ENCODE results near the gene ANKRD9.

ANKRD9 gene

DNA sequence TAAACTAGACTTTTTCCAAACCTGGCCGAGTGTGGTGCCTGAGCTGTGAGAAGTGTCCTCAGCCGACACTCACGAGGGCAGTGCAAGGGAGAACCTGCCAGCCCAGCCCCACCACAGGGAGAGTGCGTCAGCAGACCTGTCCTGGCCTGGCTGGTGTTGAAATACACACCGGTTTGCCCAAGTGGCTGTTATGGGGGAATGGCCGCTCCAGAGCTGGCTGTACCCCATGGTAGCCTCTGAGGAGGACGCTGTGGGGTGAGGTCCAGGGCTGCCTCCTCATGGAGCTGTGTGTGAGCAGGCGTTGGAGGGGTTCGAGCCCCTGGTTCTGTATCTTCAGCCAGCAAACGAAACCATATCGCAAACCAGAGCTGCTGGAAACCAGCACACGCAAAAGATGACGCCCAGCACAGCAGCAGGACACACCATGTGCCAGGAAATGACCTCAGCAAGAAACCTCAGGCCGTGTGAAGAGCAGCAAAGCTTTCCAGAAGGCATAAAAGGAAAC is 9.4 kb downstream of the ANKRD9 start:
- Histone ChIP-seq H2AFZ (ENCODE audit: low read depth) (no peak overlapping the region), H3K4me2 (no peak overlapping the region), H4K20me1 (ENCODE audit: insufficient read depth) (no peaks in the 10 kb centered on the region), H3K4me1 (ENCODE audit: low read depth, poor library complexity, severe bottlenecking) (no peaks in the 10 kb centered on the region), H3K27me3 (ENCODE audit: insufficient read depth, low read depth) (no peaks in the 10 kb centered on the region), H3K79me2 (ENCODE audit: insufficient read depth, low read depth) (no peaks in the 10 kb centered on the region), H3K9ac (no peak overlapping the region), H3K27ac (no peak overlapping the region), H3K36me3 (ENCODE audit: insufficient read depth) (no peaks in the 10 kb centered on the region), H3K4me3 (IDR thresholded peaks at IDR 0.05; ENCODE audit: insufficient read depth, low read depth, low read length) (no peak overlapping the region)
- TF ChIP-seq, protein P1, sequence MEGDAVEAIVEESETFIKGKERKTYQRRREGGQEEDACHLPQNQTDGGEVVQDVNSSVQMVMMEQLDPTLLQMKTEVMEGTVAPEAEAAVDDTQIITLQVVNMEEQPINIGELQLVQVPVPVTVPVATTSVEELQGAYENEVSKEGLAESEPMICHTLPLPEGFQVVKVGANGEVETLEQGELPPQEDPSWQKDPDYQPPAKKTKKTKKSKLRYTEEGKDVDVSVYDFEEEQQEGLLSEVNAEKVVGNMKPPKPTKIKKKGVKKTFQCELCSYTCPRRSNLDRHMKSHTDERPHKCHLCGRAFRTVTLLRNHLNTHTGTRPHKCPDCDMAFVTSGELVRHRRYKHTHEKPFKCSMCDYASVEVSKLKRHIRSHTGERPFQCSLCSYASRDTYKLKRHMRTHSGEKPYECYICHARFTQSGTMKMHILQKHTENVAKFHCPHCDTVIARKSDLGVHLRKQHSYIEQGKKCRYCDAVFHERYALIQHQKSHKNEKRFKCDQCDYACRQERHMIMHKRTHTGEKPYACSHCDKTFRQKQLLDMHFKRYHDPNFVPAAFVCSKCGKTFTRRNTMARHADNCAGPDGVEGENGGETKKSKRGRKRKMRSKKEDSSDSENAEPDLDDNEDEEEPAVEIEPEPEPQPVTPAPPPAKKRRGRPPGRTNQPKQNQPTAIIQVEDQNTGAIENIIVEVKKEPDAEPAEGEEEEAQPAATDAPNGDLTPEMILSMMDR (conservative IDR thresholded peaks at IDR 0.05; ENCODE audit: low read depth, low read length) = no peak

DNA sequence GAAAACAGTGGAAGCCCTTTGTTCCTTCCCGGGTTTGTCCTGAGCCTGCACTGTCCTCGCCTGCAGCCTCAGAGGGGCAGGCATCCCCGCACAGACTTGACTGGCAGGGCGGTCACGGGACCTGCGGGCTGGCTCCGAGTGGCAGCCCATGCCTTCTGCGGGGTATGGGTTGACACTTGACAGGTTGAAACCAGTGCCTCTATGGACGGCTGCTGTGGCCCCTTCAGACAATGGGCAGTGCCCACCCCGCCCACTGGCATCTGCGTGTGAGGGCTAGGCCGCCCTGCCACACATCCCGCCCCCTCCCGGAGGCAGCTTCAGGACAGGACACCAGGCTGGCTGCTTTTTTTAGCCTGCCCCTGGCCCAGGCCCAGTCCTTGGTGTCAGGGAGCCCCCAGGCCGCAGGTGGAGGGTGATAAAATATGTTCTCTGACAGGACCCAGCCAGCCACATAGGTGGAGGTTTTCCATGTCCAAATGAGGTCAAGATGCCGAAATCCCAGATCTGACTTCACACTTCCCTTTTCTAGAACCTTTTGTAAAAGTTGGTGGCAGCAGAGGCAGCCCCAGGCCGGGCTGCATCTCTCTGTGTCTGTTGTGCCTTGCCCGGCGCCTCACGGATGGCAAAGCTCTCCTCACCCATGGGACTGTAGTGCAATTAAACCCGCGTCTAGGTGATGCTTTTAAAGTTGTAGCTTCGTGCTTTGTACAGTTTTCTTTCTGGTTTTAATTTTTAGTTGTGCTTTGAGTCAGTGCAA is 10.0 kb downstream of the ANKRD9 start:
- TF ChIP-seq, protein P1 (conservative IDR thresholded peaks at IDR 0.05; ENCODE audit: low read depth, low read length) = no peak
- Histone ChIP-seq H3K79me2 (ENCODE audit: insufficient read depth, low read depth) (no peaks in the 10 kb centered on the region), H3K27me3 (ENCODE audit: insufficient read depth, low read depth) (no peaks in the 10 kb centered on the region), H3K4me3 (IDR thresholded peaks at IDR 0.05; ENCODE audit: insufficient read depth, low read depth, low read length) (no peak overlapping the region), H3K36me3 (ENCODE audit: insufficient read depth) (no peaks in the 10 kb centered on the region), H3K9ac (no peak overlapping the region), H3K4me2 (no peak overlapping the region), H2AFZ (ENCODE audit: low read depth) (no peak overlapping the region), H3K4me1 (ENCODE audit: low read depth, poor library complexity, severe bottlenecking) (no peaks in the 10 kb centered on the region), H4K20me1 (ENCODE audit: insufficient read depth) (no peaks in the 10 kb centered on the region), H3K27ac (no peak overlapping the region)

DNA sequence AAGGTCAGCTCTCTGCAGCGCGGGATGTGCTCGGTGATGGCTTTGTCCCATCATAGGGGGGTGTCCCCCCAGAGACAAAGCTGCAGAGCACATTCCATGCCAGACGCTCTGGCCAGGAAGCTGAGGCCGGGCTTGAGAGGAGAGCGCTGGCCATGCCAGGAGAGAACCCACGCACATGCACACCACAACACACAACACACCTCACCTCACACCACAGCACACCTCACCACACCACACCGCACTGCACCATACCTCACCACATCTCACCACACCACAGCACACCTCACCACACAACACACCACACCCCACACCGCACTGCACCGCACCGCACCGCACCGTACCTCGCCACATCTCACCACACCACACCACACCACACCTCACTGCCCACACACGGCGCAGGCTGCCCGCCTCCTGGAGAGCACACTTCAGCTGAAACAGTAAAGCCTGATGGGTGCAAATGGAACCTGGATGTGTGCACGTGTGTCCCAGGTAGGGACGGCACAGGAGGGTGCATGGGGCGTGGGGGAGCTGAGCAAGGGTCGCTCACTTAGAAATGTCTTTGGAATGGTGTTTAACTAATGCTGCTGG is 10.8 kb downstream of the ANKRD9 start:
- H3K36me3 ChIP-seq (ENCODE audit: insufficient read depth) = no peaks in the 10 kb centered on the region
- TF ChIP-seq, protein P1 (conservative IDR thresholded peaks at IDR 0.05; ENCODE audit: low read depth, low read length) = no peak
- H4K20me1 ChIP-seq (ENCODE audit: insufficient read depth) = no peaks in the 10 kb centered on the region
- no peak overlapping the region for H3K9ac ChIP-seq
- H3K4me1 ChIP-seq (ENCODE audit: low read depth, poor library complexity, severe bottlenecking) = no peaks in the 10 kb centered on the region
- H3K27me3 ChIP-seq (ENCODE audit: insufficient read depth, low read depth) = no peaks in the 10 kb centered on the region
- H3K79me2 ChIP-seq (ENCODE audit: insufficient read depth, low read depth) = no peaks in the 10 kb centered on the region
- no peak overlapping the region for H3K4me2 ChIP-seq
- H2AFZ ChIP-seq (ENCODE audit: low read depth) = no peak overlapping the region
- no peak overlapping the region for H3K4me3 ChIP-seq (IDR thresholded peaks at IDR 0.05; ENCODE audit: insufficient read depth, low read depth, low read length)
- H3K27ac ChIP-seq = no peak overlapping the region

DNA sequence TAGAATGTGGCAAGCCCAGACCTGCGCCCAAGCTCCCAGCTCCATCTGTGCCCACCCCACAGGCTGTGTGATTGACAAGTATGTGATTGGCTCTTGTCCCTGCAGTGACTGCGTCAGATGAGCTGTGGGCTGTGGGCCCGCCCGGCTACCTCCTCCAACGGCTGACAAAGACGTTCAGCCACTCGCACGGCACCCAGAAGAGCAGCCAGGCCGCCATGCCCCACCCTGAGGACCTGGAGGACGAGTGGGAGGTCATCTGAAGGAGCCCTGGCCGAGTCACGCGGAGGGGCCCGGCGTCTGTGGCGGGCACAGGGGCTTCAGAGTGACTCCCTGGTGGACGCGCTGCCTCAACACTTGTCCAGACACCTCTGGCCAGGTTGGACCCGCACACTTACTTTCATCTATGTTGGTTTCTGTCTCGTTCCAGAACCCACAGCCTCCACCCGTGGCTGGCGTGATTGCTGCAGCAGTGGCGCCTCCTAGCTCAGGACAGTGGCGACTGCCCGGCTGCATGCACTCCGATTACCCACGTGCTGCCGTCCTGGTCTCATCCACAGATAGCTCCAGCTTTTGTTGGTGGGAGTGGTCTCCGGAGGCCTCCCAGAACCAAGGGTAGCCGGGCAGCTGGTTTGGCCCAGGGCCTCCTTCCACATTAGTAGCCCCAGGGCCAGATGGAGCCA is 11.4 kb downstream of the ANKRD9 start:
- no peak overlapping the region for H3K4me3 ChIP-seq (IDR thresholded peaks at IDR 0.05; ENCODE audit: insufficient read depth, low read depth, low read length)
- H3K27ac ChIP-seq = no peak overlapping the region
- TF ChIP-seq, protein P1 (conservative IDR thresholded peaks at IDR 0.05; ENCODE audit: low read depth, low read length) = 0 out of 2 replicates have a peak, but pooled peaks have one; percentile 19
- H3K4me2 ChIP-seq = no peak overlapping the region
- no peaks in the 10 kb centered on the region for H4K20me1 ChIP-seq (ENCODE audit: insufficient read depth)
- H3K36me3 ChIP-seq (ENCODE audit: insufficient read depth) = no peaks in the 10 kb centered on the region
- H3K9ac ChIP-seq = no peak overlapping the region
- H2AFZ ChIP-seq (ENCODE audit: low read depth) = no peak overlapping the region
- H3K4me1 ChIP-seq (ENCODE audit: low read depth, poor library complexity, severe bottlenecking) = no peaks in the 10 kb centered on the region
- no peaks in the 10 kb centered on the region for H3K27me3 ChIP-seq (ENCODE audit: insufficient read depth, low read depth)
- no peaks in the 10 kb centered on the region for H3K79me2 ChIP-seq (ENCODE audit: insufficient read depth, low read depth)
